CD14-positive monocyte (primary cell): Measurements from ENCODE around the gene FAM177B. TPM values are rescaled to one million over a fixed set of nuclear protein-coding genes. Genes with fewer than 3 reads are reported as not detected.

ENCODE experiments used
- DNase-seq, 3 donors: peaks; one replicate each; pipeline ENCODE4 v3.0.0-alpha.2; 2011 to 2022
- H2AFZ ChIP-seq: 2 replicates; pipeline ENCODE4 v1.6.0; 2012; ENCODE audit warnings: mild to moderate bottlenecking, low read depth, low read length, inconsistent platforms; ENCODE audit not compliant: insufficient read depth, poor library complexity, severe bottlenecking
- H3K27ac ChIP-seq, 2 donors: 1 replicate in 1 of 2; 2 replicates in 1 of 2; pipeline ENCODE4 v1.5.1; 2012 to 2013; ENCODE audit warnings: low read length in 2 of 2, control low read depth in 1 of 2, inconsistent platforms in 1 of 2, low read depth in 1 of 2, mild to moderate bottlenecking in 1 of 2
- H3K27me3 ChIP-seq, 2 donors: one replicate each; pipeline versions ENCODE4 v1.6.0 to v1.6.1; 2011 to 2013; ENCODE audit warnings: low read length in 2 of 2; ENCODE audit not compliant: control insufficient read depth in 2 of 2, insufficient read depth in 2 of 2
- H3K36me3 ChIP-seq, 2 donors: replicated peaks in 1 of 2; 1 replicate in 1 of 2; 2 replicates in 1 of 2; pipeline versions ENCODE4 v1.5.1 to v1.6.1; 2012 to 2013; ENCODE audit warnings: low read length in 2 of 2, control low read depth in 1 of 2, inconsistent platforms in 1 of 2, mild to moderate bottlenecking in 1 of 2; ENCODE audit not compliant: insufficient read depth in 2 of 2, control insufficient read depth in 1 of 2
- H3K4me1 ChIP-seq, 2 donors: 1 replicate in 1 of 2; 2 replicates in 1 of 2; pipeline versions ENCODE4 v1.5.1 to v1.6.1; 2012 to 2013; ENCODE audit warnings: low read length in 2 of 2, control low read depth in 1 of 2, inconsistent platforms in 1 of 2, mild to moderate bottlenecking in 1 of 2, moderate library complexity in 1 of 2; ENCODE audit not compliant: insufficient read depth in 2 of 2, control insufficient read depth in 1 of 2
- H3K4me2 ChIP-seq: replicated peaks from 2 replicates; pipeline ENCODE3; 2012; ENCODE audit warnings: low read length, moderate library complexity, mild to moderate bottlenecking; ENCODE audit not compliant: poor library complexity, severe bottlenecking; ENCODE audit errors: extremely low read depth
- H3K4me3 ChIP-seq, 3 experiments: fragments of 200-600 bp in 1 of 3; sonication (generic) in 1 of 3; replicated peaks in 1 of 3; 1 replicate in 2 of 3; 2 replicates in 1 of 3; pipeline ENCODE4 v1.5.1; 2011 to 2013; ENCODE audit warnings: low read length in 3 of 3, mild to moderate bottlenecking in 3 of 3, control low read depth in 2 of 3, low read depth in 2 of 3, inconsistent platforms in 1 of 3, moderate library complexity in 1 of 3
- H3K79me2 ChIP-seq: 2 replicates; pipeline ENCODE4 v1.6.0; 2012; ENCODE audit warnings: mild to moderate bottlenecking, control low read depth, inconsistent platforms, low read length, moderate library complexity; ENCODE audit not compliant: insufficient read depth
- H3K9ac ChIP-seq: 2 replicates; pipeline ENCODE4 v1.6.0; 2017; ENCODE audit warnings: low read length, mild to moderate bottlenecking; ENCODE audit not compliant: insufficient read depth, poor library complexity, severe bottlenecking
- H3K9me3 ChIP-seq, 2 donors: replicated peaks in 1 of 2; 1 replicate in 1 of 2; 2 replicates in 1 of 2; pipeline versions ENCODE4 v1.5.1 to v1.6.1; 2012 to 2013; ENCODE audit warnings: low read length in 2 of 2, control low read depth in 1 of 2; ENCODE audit not compliant: control insufficient read depth in 1 of 2, insufficient read depth in 1 of 2
- H4K20me1 ChIP-seq: 2 replicates; pipeline ENCODE4 v1.6.0; 2012; ENCODE audit warnings: mild to moderate bottlenecking, low read length, control low read depth, moderate library complexity; ENCODE audit not compliant: insufficient read depth
- H3K27ac Mint-ChIP-seq, 7 donors: one replicate each; pipeline ENCODE4 v1.8.0; 2020; ENCODE audit warnings: mild to moderate bottlenecking in 7 of 7, mixed read lengths in 7 of 7, moderate library complexity in 6 of 7, inconsistent platforms in 2 of 7
- H3K27me3 Mint-ChIP-seq, 3 donors: one replicate each; pipeline ENCODE4 v1.8.0; 2021 to 2022; ENCODE audit warnings: low read depth in 3 of 3, mild to moderate bottlenecking in 3 of 3, mixed read lengths in 3 of 3, moderate library complexity in 3 of 3, inconsistent platforms in 1 of 3
- H3K36me3 Mint-ChIP-seq, 2 donors: one replicate each; pipeline ENCODE4 v1.8.0; 2020; ENCODE audit warnings: mixed read lengths in 2 of 2, inconsistent platforms in 1 of 2, mild to moderate bottlenecking in 1 of 2
- H3K4me1 Mint-ChIP-seq: one replicate; pipeline ENCODE4 v1.8.0; 2020; ENCODE audit warnings: mild to moderate bottlenecking, mixed read lengths
- H3K4me3 Mint-ChIP-seq, 2 donors: one replicate each; pipeline ENCODE4 v1.8.0; 2020; ENCODE audit warnings: mild to moderate bottlenecking in 2 of 2, mixed read lengths in 2 of 2, moderate library complexity in 1 of 2
- H3K9me3 Mint-ChIP-seq, 7 donors: one replicate each; pipeline ENCODE4 v1.8.0; 2020 to 2022; ENCODE audit warnings: mixed read lengths in 7 of 7, mild to moderate bottlenecking in 6 of 7, moderate library complexity in 6 of 7, inconsistent platforms in 2 of 7
- WGBS: methylation state at CpG from one replicate; pipeline ENCODE4 v1.1.5; 2013; ENCODE audit warnings: missing lambda C conversion rate; ENCODE audit not compliant: insufficient coverage; 5-methylcytosine and 5-hydroxymethylcytosine counted together
- intact Hi-C, 2 donors: fragments of 100-400 bp; cut with micrococcal nuclease; formaldehyde crosslinking; loops; one replicate each; pipeline versions ENCODE4 v1.15.0 to v1.15.1; 2023
- polyA plus RNA-seq, 3 donors: library from polyadenylated mRNA; depleted of rRNA in 1 of 3; unstranded in 2 of 3; stranded (reverse) in 1 of 3; fragments of 300-500 nt in 2 of 3; fragments of >200 nt in 1 of 3; fragmentation: Illumina TruSeq in 2 of 3; gene quantifications; 1 replicate in 2 of 3; 2 replicates in 1 of 3; pipeline ENCODE4 v1.2.3, GENCODE V29; 2012 to 2021
- TF ChIP-seq, protein P1 (sequence below): fragments of 200-600 bp; IDR thresholded peaks from one replicate; pipeline ENCODE4 v1.8.0; 2022; ENCODE audit warnings: antibody characterized with exemption, mild to moderate bottlenecking

Gene FAM177B
- polyA plus RNA-seq, 3 donors: not detected

DNA sequence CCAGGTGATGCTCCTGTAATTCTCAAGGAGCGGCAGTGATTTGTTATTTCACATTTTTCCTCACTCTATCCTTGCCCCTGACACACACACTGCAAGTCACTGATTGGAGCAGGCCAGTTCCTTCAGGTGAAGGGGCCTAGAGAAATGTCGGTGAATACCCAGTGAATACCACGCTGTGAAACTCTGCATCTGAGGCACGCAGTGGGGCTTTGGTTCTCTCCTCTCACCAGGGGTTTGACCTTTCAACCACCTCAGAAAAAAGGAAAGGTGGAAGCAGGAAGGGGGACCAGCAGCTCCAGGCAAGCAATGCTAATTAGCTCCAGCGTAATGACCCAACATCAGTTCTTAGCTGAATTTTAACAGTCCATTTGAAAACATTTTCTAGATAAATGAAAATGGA lies 532 bp upstream of the FAM177B start:
- no peaks in the 10 kb centered on the region for H3K79me2 ChIP-seq
- TF ChIP-seq, protein P1, sequence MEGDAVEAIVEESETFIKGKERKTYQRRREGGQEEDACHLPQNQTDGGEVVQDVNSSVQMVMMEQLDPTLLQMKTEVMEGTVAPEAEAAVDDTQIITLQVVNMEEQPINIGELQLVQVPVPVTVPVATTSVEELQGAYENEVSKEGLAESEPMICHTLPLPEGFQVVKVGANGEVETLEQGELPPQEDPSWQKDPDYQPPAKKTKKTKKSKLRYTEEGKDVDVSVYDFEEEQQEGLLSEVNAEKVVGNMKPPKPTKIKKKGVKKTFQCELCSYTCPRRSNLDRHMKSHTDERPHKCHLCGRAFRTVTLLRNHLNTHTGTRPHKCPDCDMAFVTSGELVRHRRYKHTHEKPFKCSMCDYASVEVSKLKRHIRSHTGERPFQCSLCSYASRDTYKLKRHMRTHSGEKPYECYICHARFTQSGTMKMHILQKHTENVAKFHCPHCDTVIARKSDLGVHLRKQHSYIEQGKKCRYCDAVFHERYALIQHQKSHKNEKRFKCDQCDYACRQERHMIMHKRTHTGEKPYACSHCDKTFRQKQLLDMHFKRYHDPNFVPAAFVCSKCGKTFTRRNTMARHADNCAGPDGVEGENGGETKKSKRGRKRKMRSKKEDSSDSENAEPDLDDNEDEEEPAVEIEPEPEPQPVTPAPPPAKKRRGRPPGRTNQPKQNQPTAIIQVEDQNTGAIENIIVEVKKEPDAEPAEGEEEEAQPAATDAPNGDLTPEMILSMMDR: no peak
- WGBS: no CpG with 5 or more reads among the region's 5 CpGs
- peaks cover 10% of the 10 kb centered on the region for H3K4me1 Mint-ChIP-seq
- no peak overlapping the region for H3K4me3 Mint-ChIP-seq
- H3K9me3 ChIP-seq: no peaks in the 10 kb centered on the region
- H3K9ac ChIP-seq: no peak overlapping the region
- H3K36me3 Mint-ChIP-seq: peaks cover 37 to 45% of the 10 kb centered on the region in 2 donors
- no peak overlapping the region for H2AFZ ChIP-seq
- no peaks in the 10 kb centered on the region for H3K9me3 Mint-ChIP-seq
- no peak overlapping the region for H3K4me3 ChIP-seq
- no peak overlapping the region for H3K27ac Mint-ChIP-seq
- DNase-seq: no peak
- peaks cover 45 to 56% of the 10 kb centered on the region in 2 donors for H3K36me3 ChIP-seq
- H3K4me2 ChIP-seq: no peak overlapping the region
- H3K27me3 Mint-ChIP-seq: no peaks in the 10 kb centered on the region
- no peaks in the 10 kb centered on the region for H3K4me1 ChIP-seq
- no peaks in the 10 kb centered on the region for H3K27me3 ChIP-seq
- H4K20me1 ChIP-seq: peaks cover 4% of the 10 kb centered on the region
- no peak overlapping the region for H3K27ac ChIP-seq
- intact Hi-C loops: loop anchor here in 1 of 2 donors (10.0 kb wide), 1 partner anchor 348 kb away; no protein-coding TSS in a partner anchor

DNA sequence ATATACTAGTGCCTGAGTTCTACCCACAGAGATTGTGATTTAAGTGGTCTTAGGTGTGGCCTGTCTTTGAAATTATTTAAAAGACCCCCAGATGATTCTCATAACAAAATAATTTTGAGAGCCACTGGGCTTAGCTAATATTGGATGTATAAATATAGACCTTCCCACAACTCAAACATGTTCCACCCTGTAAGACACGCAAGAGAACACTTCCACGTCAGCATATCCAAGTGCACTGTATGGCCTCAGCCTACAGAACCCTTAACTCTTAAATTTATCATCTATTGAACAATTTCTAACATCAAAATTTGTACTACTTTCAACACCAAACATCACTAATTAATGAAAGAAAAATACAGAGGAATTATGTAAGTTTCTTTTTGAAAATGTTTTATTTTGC lies 2.5 kb downstream of the FAM177B start:
- Mint-ChIP-seq H3K4me3 (no peak overlapping the region), H3K27me3 (no peaks in the 10 kb centered on the region), H3K27ac (no peak overlapping the region), H3K36me3 (peaks cover 15 to 20% of the 10 kb centered on the region in 2 donors), H3K9me3 (peaks cover 0 to 2% (median 0%) of the 10 kb centered on the region in 7 donors), H3K4me1 (no peaks in the 10 kb centered on the region)
- Histone ChIP-seq H3K4me2 (no peak overlapping the region), H3K27me3 (no peaks in the 10 kb centered on the region), H3K27ac (no peak overlapping the region), H3K4me1 (no peaks in the 10 kb centered on the region), H3K79me2 (no peaks in the 10 kb centered on the region), H3K36me3 (peaks cover 20 to 28% of the 10 kb centered on the region in 2 donors), H2AFZ (no peak overlapping the region), H3K9ac (no peak overlapping the region), H3K4me3 (no peak overlapping the region), H4K20me1 (no peaks in the 10 kb centered on the region), H3K9me3 (no peaks in the 10 kb centered on the region)
- DNase-seq: no peak
- TF ChIP-seq, protein P1: no peak
- no CpG with 5 or more reads among the region's 2 CpGs for WGBS
- intact Hi-C loops: loop anchor here in 1 of 2 donors (10.0 kb wide), 1 partner anchor 345 kb away; no protein-coding TSS in a partner anchor
